ENCODE measurements around the gene RNU4-1.
"Not testable (repeated sequence)": the region's sequence is repeated elsewhere in the genome, so short reads cannot be mapped to it uniquely, and the experiment has no call there.

RNU4-1 gene

GRCh38 chr12:120257041-120257821, 35.8 kb downstream of the RNU4-1 start:
- ChIA-PET POLR2A (interaction anchor here (1.1 to 3.7 kb wide), 10 partner anchors 8 to 57 kb away, joined by 3 to 50 read pairs (median 14); partner anchors contain the start of genes PXN, RNU4-1, RNU4-2 and RPLP0), CTCF (interaction anchor here (0.9 to 26.2 kb wide), 6 partner anchors 5 to 66 kb away, joined by 3 to 1066 read pairs (median 208); partner anchors contain the start of genes PXN and RPLP0)
- H3K4me3 ChIP-seq (ENCODE audit: low read depth, low read length), result peak overlapping the region; percentile 29
- DNase-seq (ENCODE audit: low read depth, low spot score), result peak; percentile 65
- TF ChIP-seq CTCF (IDR thresholded peaks at IDR 0.05; ENCODE audit: insufficient read depth, low read length, missing control alignments), result peak; percentile 13

- ChIA-PET CTCF (interaction anchor here (16.4 to 26.2 kb wide), 3 partner anchors 7 to 30 kb away, joined by 412 to 1066 read pairs (median 412); partner anchors contain the start of gene PXN), POLR2A (interaction anchor here (0.7 to 3.7 kb wide), 2 partner anchors 24 to 30 kb away, joined by 3 to 50 read pairs; no protein-coding TSS in a partner anchor)
- no peak for DNase-seq (ENCODE audit: low read depth, low spot score)
- no peak for TF ChIP-seq CTCF (IDR thresholded peaks at IDR 0.05; ENCODE audit: insufficient read depth, low read length, missing control alignments)
- no peak overlapping the region for H3K4me3 ChIP-seq (ENCODE audit: low read depth, low read length)
Observed at GRCh38 chr12:120254809-120255208, 38.2 kb downstream of the RNU4-1 start.

- DNase-seq (ENCODE audit: low read depth, low spot score); H3K4me3 ChIP-seq (ENCODE audit: low read depth, low read length): not testable (repeated sequence)
- ChIA-PET POLR2A (interaction anchor here (0.6 kb wide), 1 partner anchor 52 kb away, joined by 3 read pairs; the partner anchor contains the start of gene RPLP0), CTCF (interaction anchor here (10.7 to 26.2 kb wide), 3 partner anchors 9 to 29 kb away, joined by 123 to 1066 read pairs (median 412); partner anchors contain the start of gene PXN)
Observed at GRCh38 chr12:120253313-120253712, 39.7 kb downstream of the RNU4-1 start.

GRCh38 chr12:120252071-120252906, 40.7 kb downstream of the RNU4-1 start:
- no peak for TF ChIP-seq CTCF (IDR thresholded peaks at IDR 0.05; ENCODE audit: insufficient read depth, low read length, missing control alignments)
- CTCF ChIA-PET, result interaction anchor here (10.7 to 26.2 kb wide), 3 partner anchors 10 to 28 kb away, joined by 123 to 1066 read pairs (median 412); partner anchors contain the start of gene PXN
- POLR2A ChIA-PET, result no interaction called here
- no peak for DNase-seq (ENCODE audit: low read depth, low spot score)
- H3K4me3 ChIP-seq (ENCODE audit: low read depth, low read length), result no peak overlapping the region

GRCh38 chr12:120251364-120252070, 41.5 kb downstream of the RNU4-1 start:
- DNase-seq (ENCODE audit: low read depth, low spot score); H3K4me3 ChIP-seq (ENCODE audit: low read depth, low read length); POLR2A ChIA-PET: not testable (repeated sequence)
- CTCF ChIA-PET, result interaction anchor here (10.7 to 26.2 kb wide), 3 partner anchors 10 to 27 kb away, joined by 123 to 1066 read pairs (median 412); partner anchors contain the start of gene PXN

- CTCF ChIA-PET, result interaction anchor here (1.1 to 26.2 kb wide), 4 partner anchors 9 to 25 kb away, joined by 3 to 1066 read pairs (median 268); partner anchors contain the start of gene PXN
- POLR2A ChIA-PET, result interaction anchor here (0.8 to 2.1 kb wide), 3 partner anchors 15 to 41 kb away, joined by 3 to 6 read pairs (median 4); partner anchors contain the start of genes PXN and RNU4-2
- no peak overlapping the region for H3K4me3 ChIP-seq (ENCODE audit: low read depth, low read length)
- no peak for TF ChIP-seq CTCF (IDR thresholded peaks at IDR 0.05; ENCODE audit: insufficient read depth, low read length, missing control alignments)
- DNase-seq (ENCODE audit: low read depth, low spot score), result no peak
Observed at GRCh38 chr12:120249875-120250795, 42.9 kb downstream of the RNU4-1 start.

Data from AG04449 (cell line).